Neural cell (in vitro differentiated cells): ENCODE results near the gene RBM33. TPM values are rescaled to one million over a fixed set of nuclear protein-coding genes. Genes with fewer than 3 reads are reported as not detected.
"Not testable (repeated sequence)": the region's sequence is repeated elsewhere in the genome, so short reads cannot be mapped to it uniquely, and the experiment has no call there.

Source experiments
- H2AFZ ChIP-seq: fragments of 200-600, 300-800 bp; sonication (generic), shearing (Covaris generic); 2 replicates; pipeline ENCODE4 v1.6.0; 2014; ENCODE audit warnings: low read depth, mild to moderate bottlenecking, antibody characterized with exemption, low read length, moderate library complexity
- H3F3A ChIP-seq: fragments of 200-600 bp; shearing (Covaris generic); 2 replicates; pipeline ENCODE4 v1.6.1; 2016; ENCODE audit warnings: mild to moderate bottlenecking, moderate library complexity, mixed read lengths, antibody characterized with exemption, low read length; ENCODE audit not compliant: insufficient read depth, poor library complexity, severe bottlenecking
- H3K27ac ChIP-seq: fragments of 200-600, 300-800 bp; sonication (generic), shearing (Covaris generic); 2 replicates; pipeline ENCODE4 v1.5.1; 2014; ENCODE audit warnings: mild to moderate bottlenecking, low read length, moderate library complexity
- H3K27me3 ChIP-seq: fragments of 300-800, 200-600 bp; sonication (generic), shearing (Covaris generic); 2 replicates; pipeline ENCODE4 v1.6.0; 2014; ENCODE audit warnings: mild to moderate bottlenecking, low read depth, low read length, moderate library complexity; ENCODE audit not compliant: insufficient read depth
- H3K36me3 ChIP-seq: fragments of 300-800, 200-600 bp; sonication (generic), shearing (Covaris generic); 2 replicates; pipeline ENCODE4 v1.5.1; 2014; ENCODE audit warnings: mild to moderate bottlenecking, antibody characterized with exemption, low read length, moderate library complexity; ENCODE audit not compliant: insufficient read depth
- H3K4me2 ChIP-seq: fragments of 300-800, 200-600 bp; sonication (generic), shearing (Covaris generic); 2 replicates; pipeline ENCODE4 v1.6.0; 2014; ENCODE audit warnings: mild to moderate bottlenecking, low read length
- H3K4me3 ChIP-seq: fragments of 300-800, 200-600 bp; sonication (generic), shearing (Covaris generic); 2 replicates; pipeline ENCODE4 v1.5.1; 2014; ENCODE audit warnings: mild to moderate bottlenecking, low read length, moderate library complexity
- H3K79me2 ChIP-seq: fragments of 200-600 bp; shearing (Covaris generic); replicated peaks from 2 replicates; pipeline ENCODE4 v1.6.0; 2014; ENCODE audit warnings: mild to moderate bottlenecking, low read length, moderate library complexity; ENCODE audit not compliant: insufficient read depth
- H3K9ac ChIP-seq: fragments of 300-800, 200-600 bp; sonication (generic), shearing (Covaris generic); 2 replicates; pipeline ENCODE4 v1.6.1; 2016; ENCODE audit warnings: mild to moderate bottlenecking, low read length, mixed read lengths
- H3K9me2 ChIP-seq: fragments of 200-600 bp; shearing (Covaris generic); 2 replicates; pipeline ENCODE4 v1.6.1; 2016; ENCODE audit warnings: mild to moderate bottlenecking, low read length, mixed read lengths; ENCODE audit not compliant: insufficient read depth
- H3K9me3 ChIP-seq: fragments of 200-600, 300-800 bp; sonication (generic), shearing (Covaris generic); 2 replicates; pipeline ENCODE4 v1.6.1; 2016; ENCODE audit warnings: mild to moderate bottlenecking, mixed run types, low read length, moderate library complexity, mixed read lengths
- H4K20me1 ChIP-seq: fragments of 200-600 bp; shearing (Covaris generic); 2 replicates; pipeline ENCODE4 v1.6.1; 2016; ENCODE audit warnings: mild to moderate bottlenecking, mixed run types; ENCODE audit not compliant: insufficient read depth
- EP300 ChIP-seq: fragments of 450-650 bp; conservative IDR thresholded peaks from 2 replicates; pipeline ENCODE4 v1.6.1; 2014; ENCODE audit warnings: antibody characterized with exemption, mild to moderate bottlenecking, moderate library complexity; ENCODE audit not compliant: poor library complexity, severe bottlenecking
- EZH2 ChIP-seq: fragments of 200-600, 300-800 bp; shearing (Covaris generic), sonication (generic); IDR thresholded peaks from 2 replicates; pipeline ENCODE4 v1.6.1; 2014; ENCODE audit warnings: antibody characterized with exemption, low read length, borderline replicate concordance, mild to moderate bottlenecking; ENCODE audit not compliant: insufficient read depth, poor library complexity, severe bottlenecking
- MXI1 ChIP-seq: fragments of 450-650 bp; conservative IDR thresholded peaks from 2 replicates; pipeline ENCODE4 v1.6.1; 2014; ENCODE audit warnings: antibody characterized with exemption, mild to moderate bottlenecking; ENCODE audit not compliant: poor library complexity, severe bottlenecking
- POLR2AphosphoS5 ChIP-seq: IDR thresholded peaks from 2 replicates; pipeline ENCODE4 v1.6.1; 2012
- RAD21 ChIP-seq: fragments of 450-650 bp; conservative IDR thresholded peaks from 2 replicates; pipeline ENCODE4 v1.6.1; 2014; ENCODE audit warnings: antibody characterized with exemption, mild to moderate bottlenecking, moderate library complexity
- SMC3 ChIP-seq: fragments of 450-650 bp; conservative IDR thresholded peaks from 2 replicates; pipeline ENCODE4 v1.6.1; 2014; ENCODE audit warnings: antibody characterized with exemption, mild to moderate bottlenecking, moderate library complexity; ENCODE audit not compliant: poor library complexity
- TAF1 ChIP-seq: IDR thresholded peaks from 2 replicates; pipeline ENCODE4 v1.6.1; 2012; ENCODE audit warnings: low read depth
- polyA plus RNA-seq: library from polyadenylated mRNA; depleted of rRNA; stranded (reverse); fragments of >200 nt; gene quantifications from 2 replicates; pipeline ENCODE4 v1.2.3, GENCODE V29; 2014
- TF ChIP-seq, protein P1 (sequence below): IDR thresholded peaks from 2 replicates; pipeline ENCODE4 v1.6.1; 2012; ENCODE audit warnings: borderline replicate concordance
- TF ChIP-seq, protein P2 (sequence below): fragments of 450-650 bp; IDR thresholded peaks from 2 replicates; pipeline ENCODE4 v1.5.1; 2014; ENCODE audit warnings: antibody characterized with exemption, mild to moderate bottlenecking, moderate library complexity; ENCODE audit not compliant: poor library complexity, severe bottlenecking

RBM33 gene
- polyA plus RNA-seq, 1 donor from 2014 or later = 53.2 TPM

GRCh38 chr7:155611808-155612447 is 32.5 kb upstream of the RBM33 start:
- Histone ChIP-seq H3K79me2 (no peaks in the 10 kb centered on the region), H4K20me1 (no peaks in the 10 kb centered on the region), H3K27me3 (no peaks in the 10 kb centered on the region), H3F3A (no peaks in the 10 kb centered on the region), H3K27ac (no peak overlapping the region), H3K9ac (no peak overlapping the region), H3K9me2 (no peaks in the 10 kb centered on the region), H2AFZ (no peak overlapping the region), H3K36me3 (no peaks in the 10 kb centered on the region), H3K9me3 (no peaks in the 10 kb centered on the region), H3K4me3 (no peak overlapping the region), H3K4me2 (no peak overlapping the region)
- TF ChIP-seq POLR2AphosphoS5 (no peak), EP300 (no peak), EZH2 (no peak), TAF1 (no peak), MXI1 (no peak), RAD21 (no peak), SMC3 (no peak)
- TF ChIP-seq, protein P1, sequence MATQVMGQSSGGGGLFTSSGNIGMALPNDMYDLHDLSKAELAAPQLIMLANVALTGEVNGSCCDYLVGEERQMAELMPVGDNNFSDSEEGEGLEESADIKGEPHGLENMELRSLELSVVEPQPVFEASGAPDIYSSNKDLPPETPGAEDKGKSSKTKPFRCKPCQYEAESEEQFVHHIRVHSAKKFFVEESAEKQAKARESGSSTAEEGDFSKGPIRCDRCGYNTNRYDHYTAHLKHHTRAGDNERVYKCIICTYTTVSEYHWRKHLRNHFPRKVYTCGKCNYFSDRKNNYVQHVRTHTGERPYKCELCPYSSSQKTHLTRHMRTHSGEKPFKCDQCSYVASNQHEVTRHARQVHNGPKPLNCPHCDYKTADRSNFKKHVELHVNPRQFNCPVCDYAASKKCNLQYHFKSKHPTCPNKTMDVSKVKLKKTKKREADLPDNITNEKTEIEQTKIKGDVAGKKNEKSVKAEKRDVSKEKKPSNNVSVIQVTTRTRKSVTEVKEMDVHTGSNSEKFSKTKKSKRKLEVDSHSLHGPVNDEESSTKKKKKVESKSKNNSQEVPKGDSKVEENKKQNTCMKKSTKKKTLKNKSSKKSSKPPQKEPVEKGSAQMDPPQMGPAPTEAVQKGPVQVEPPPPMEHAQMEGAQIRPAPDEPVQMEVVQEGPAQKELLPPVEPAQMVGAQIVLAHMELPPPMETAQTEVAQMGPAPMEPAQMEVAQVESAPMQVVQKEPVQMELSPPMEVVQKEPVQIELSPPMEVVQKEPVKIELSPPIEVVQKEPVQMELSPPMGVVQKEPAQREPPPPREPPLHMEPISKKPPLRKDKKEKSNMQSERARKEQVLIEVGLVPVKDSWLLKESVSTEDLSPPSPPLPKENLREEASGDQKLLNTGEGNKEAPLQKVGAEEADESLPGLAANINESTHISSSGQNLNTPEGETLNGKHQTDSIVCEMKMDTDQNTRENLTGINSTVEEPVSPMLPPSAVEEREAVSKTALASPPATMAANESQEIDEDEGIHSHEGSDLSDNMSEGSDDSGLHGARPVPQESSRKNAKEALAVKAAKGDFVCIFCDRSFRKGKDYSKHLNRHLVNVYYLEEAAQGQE = no peak
- TF ChIP-seq, protein P2, sequence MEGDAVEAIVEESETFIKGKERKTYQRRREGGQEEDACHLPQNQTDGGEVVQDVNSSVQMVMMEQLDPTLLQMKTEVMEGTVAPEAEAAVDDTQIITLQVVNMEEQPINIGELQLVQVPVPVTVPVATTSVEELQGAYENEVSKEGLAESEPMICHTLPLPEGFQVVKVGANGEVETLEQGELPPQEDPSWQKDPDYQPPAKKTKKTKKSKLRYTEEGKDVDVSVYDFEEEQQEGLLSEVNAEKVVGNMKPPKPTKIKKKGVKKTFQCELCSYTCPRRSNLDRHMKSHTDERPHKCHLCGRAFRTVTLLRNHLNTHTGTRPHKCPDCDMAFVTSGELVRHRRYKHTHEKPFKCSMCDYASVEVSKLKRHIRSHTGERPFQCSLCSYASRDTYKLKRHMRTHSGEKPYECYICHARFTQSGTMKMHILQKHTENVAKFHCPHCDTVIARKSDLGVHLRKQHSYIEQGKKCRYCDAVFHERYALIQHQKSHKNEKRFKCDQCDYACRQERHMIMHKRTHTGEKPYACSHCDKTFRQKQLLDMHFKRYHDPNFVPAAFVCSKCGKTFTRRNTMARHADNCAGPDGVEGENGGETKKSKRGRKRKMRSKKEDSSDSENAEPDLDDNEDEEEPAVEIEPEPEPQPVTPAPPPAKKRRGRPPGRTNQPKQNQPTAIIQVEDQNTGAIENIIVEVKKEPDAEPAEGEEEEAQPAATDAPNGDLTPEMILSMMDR = no peak

DNA sequence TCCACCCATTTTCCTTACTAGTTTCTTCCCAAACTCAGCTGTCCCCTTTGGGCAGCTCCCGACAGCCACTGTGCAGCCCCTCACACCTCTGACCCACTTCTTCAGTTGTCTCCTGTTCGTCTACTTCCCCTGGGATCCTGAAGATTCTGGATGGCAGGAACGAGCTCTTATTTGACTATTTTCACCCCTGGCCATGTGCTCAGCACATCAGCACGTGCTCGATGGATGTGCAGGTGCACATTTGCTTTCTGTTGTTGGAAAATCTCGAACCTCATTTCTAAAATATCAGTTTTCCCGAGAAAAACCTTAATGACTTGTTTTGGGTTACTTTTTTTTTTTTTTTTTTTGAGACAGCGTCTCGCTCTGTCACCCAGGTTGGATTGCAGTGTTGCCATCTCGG is 31.8 kb upstream of the RBM33 start:
- no peaks in the 10 kb centered on the region for H3K9me2 ChIP-seq
- H4K20me1 ChIP-seq = no peaks in the 10 kb centered on the region
- no peaks in the 10 kb centered on the region for H3K79me2 ChIP-seq
- no peak overlapping the region for H2AFZ ChIP-seq
- no peaks in the 10 kb centered on the region for H3K27me3 ChIP-seq
- no peak overlapping the region for H3K4me2 ChIP-seq
- TF ChIP-seq MXI1 (no peak), EP300 (no peak), EZH2 (no peak), SMC3 (no peak), POLR2AphosphoS5 (no peak)
- TF ChIP-seq, protein P2 = no peak
- TF ChIP-seq, protein P1 = no peak
- no peaks in the 10 kb centered on the region for H3F3A ChIP-seq
- no peak overlapping the region for H3K4me3 ChIP-seq
- no peak overlapping the region for H3K27ac ChIP-seq
- no peaks in the 10 kb centered on the region for H3K9me3 ChIP-seq
- no peaks in the 10 kb centered on the region for H3K36me3 ChIP-seq
- H3K9ac ChIP-seq = no peak overlapping the region

GRCh38 chr7:155615085-155615484 is 29.4 kb upstream of the RBM33 start:
- H3K4me3 ChIP-seq, H3K9me2 ChIP-seq, H3K36me3 ChIP-seq, H3K27ac ChIP-seq, H3F3A ChIP-seq, H4K20me1 ChIP-seq, H3K9me3 ChIP-seq, H3K4me2 ChIP-seq, H3K79me2 ChIP-seq, H2AFZ ChIP-seq, H3K9ac ChIP-seq, H3K27me3 ChIP-seq: not testable (repeated sequence)
